ENCODE data around the gene MRPS18A.
"Not testable (repeated sequence)": the region's sequence is repeated elsewhere in the genome, so short reads cannot be mapped to it uniquely, and the experiment has no call there.

Gene MRPS18A

DNA sequence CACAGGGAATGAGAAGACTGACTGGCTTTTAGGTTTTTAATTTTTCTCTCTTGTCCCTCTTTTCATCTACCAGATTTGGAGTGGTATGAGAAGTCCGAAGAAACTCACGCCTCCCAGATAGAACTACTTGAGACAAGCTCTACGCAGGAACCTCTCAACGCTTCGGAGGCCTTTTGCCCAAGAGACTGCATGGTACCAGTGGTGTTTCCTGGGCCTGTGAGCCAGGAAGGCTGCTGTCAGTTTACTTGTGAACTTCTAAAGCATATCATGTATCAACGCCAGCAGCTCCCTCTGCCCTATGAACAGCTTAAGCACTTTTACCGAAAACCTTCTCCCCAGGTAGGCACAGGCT is 51.3 kb downstream of the MRPS18A start:
- no peak for TF ChIP-seq CTCF (IDR thresholded peaks at IDR 0.05; ENCODE audit: extremely low read depth, insufficient read depth, missing control alignments)
- in situ Hi-C loops (cut with MboI; ENCODE audit: low pct_unique_long_range_greater_than_20kb, low sequenced_read_pairs, unreplicated experiment) = no loop called here
- DNase-seq (ENCODE audit: low spot score) = no peak

DNA sequence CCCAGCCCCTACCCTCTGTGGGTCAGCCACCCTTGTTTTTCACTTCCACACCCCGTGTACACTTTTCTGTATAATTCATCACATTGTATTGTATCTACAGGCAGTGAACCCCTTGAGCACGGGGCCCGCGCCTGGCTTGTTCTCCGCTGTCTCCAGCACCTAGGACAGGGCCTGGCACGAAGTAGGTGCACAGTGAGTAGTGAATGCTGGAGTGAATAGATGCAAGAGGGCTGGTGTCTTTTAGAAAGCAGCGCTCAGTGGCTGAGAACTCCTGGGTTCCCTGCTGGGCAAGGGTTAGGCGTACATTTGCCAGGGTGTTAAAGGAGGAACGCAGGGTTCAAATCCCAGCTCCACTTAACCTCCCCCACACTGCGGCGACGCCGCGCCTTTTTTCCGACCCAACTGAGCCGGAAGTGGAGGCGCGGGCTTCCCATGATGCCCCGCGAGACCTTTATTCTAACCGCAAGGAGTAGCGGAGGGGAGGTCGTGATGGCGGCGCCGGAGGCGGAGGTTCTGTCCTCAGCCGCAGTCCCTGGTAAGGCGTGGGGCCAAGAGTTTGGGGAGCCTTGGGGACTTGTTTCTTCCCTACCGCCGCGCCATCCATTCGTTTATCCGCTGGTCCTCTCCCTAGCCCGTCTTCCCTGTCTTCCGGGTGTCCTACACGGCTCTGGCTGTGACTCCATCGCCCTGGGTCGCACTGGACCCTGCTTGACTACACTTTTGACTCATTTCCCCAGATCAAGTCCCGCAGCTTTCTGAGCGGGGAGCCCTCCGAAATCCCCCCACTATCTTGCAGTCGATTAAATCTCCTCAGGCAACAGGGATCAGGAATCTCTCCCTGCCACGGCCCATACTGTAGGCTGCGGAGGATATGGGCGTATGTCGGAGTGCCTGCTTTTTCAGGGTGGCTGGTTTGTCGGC is 51.9 kb downstream of the MRPS18A start, which contains the start of gene MAD2L1BP:
TSS of gene MAD2L1BP (plus strand) at position 454 of the 921 bp plus-strand sequence. CDS start at position 490, 36 bp downstream.
- DNase-seq (ENCODE audit: low spot score) = peak; percentile 80
- in situ Hi-C loops (cut with MboI; ENCODE audit: low pct_unique_long_range_greater_than_20kb, low sequenced_read_pairs, unreplicated experiment) = no loop called here
- no peak for TF ChIP-seq CTCF (IDR thresholded peaks at IDR 0.05; ENCODE audit: extremely low read depth, insufficient read depth, missing control alignments)

GRCh38 chr6:43634702-43635303 is 52.8 kb downstream of the MRPS18A start:
- DNase-seq (ENCODE audit: low spot score) = no peak
- in situ Hi-C loops (cut with MboI; ENCODE audit: low pct_unique_long_range_greater_than_20kb, low sequenced_read_pairs, unreplicated experiment) = no loop called here
- TF ChIP-seq CTCF (IDR thresholded peaks at IDR 0.05; ENCODE audit: extremely low read depth, insufficient read depth, missing control alignments) = no peak

- not testable (repeated sequence) for DNase-seq (ENCODE audit: low spot score)
Measured at GRCh38 chr6:43633002-43633401, 54.6 kb downstream of the MRPS18A start.

GRCh38 chr6:43630980-43631619 is 56.5 kb downstream of the MRPS18A start:
- in situ Hi-C loops (cut with MboI; ENCODE audit: low pct_unique_long_range_greater_than_20kb, low sequenced_read_pairs, unreplicated experiment) = no loop called here
- TF ChIP-seq CTCF (IDR thresholded peaks at IDR 0.05; ENCODE audit: extremely low read depth, insufficient read depth, missing control alignments) = no peak
- DNase-seq (ENCODE audit: low spot score) = no peak

More at GRCh38 chr6:43633002-43633401, 54.6 kb downstream of the MRPS18A start:
- in situ Hi-C loops (cut with MboI; ENCODE audit: low pct_unique_long_range_greater_than_20kb, low sequenced_read_pairs, unreplicated experiment) = not testable (repeated sequence)

DNA sequence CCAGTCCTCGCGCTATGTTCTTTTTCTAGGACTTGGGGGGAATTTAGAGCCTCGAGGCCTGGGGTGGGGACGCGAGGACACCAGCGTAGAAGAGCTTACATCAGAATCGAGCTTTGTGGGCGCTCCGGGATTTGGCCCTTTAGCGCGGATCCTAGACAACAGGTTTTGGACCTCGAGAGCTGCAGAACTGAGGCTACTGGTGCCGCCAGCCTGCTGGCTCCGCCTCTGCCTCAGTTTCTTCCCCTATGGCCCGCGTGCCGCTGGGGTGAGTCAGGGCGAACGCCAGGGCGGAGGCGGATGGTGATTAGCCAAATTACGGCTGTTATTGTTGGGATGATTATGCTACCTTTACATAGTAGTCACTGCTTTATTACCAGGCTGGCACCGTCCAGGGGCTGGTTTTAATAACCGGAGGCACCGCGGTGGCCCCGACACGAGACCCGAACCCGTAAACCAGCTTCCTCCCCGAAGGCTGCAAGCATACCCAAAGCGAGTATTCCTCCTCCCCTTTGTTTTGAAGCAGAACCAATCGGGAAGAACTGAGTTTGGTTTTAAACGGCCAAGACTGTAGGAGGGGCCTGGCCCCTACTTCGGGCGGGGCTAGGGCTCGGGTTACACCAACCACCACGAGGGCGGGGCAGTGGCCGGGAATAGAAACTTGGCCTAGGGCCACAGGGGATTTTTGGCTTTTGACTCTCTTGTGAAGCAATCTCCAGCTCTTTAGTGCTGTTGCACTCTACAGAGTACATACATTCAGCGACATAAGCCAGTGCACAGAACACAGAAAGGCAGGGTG is 57.9 kb downstream of the MRPS18A start:
- TF ChIP-seq CTCF (IDR thresholded peaks at IDR 0.05; ENCODE audit: extremely low read depth, insufficient read depth, missing control alignments) = no peak
- in situ Hi-C loops (cut with MboI; ENCODE audit: low pct_unique_long_range_greater_than_20kb, low sequenced_read_pairs, unreplicated experiment) = no loop called here
- peak; percentile 97 for DNase-seq (ENCODE audit: low spot score)
